A549 treated with AZD9567 at 1 μM for 4 hours (cell line): Measurements from ENCODE around the gene KCTD21. TPM values are rescaled to one million over a fixed set of nuclear protein-coding genes. Genes with fewer than 3 reads are reported as not detected.

Source experiments
- total RNA-seq: library from RNA; stranded (reverse); fragments of 200-300 nt; extraction: Qiagen RNA extraction; gene quantifications from 5 replicates; pipeline ENCODE4 v1.2.3, GENCODE V29; 2022; ENCODE audit not compliant: insufficient read depth

Gene KCTD21, protein sequence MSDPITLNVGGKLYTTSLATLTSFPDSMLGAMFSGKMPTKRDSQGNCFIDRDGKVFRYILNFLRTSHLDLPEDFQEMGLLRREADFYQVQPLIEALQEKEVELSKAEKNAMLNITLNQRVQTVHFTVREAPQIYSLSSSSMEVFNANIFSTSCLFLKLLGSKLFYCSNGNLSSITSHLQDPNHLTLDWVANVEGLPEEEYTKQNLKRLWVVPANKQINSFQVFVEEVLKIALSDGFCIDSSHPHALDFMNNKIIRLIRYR
- 8.4 to 13.4 TPM (median 8.6 TPM) in 5 replicates for total RNA-seq

DNA sequence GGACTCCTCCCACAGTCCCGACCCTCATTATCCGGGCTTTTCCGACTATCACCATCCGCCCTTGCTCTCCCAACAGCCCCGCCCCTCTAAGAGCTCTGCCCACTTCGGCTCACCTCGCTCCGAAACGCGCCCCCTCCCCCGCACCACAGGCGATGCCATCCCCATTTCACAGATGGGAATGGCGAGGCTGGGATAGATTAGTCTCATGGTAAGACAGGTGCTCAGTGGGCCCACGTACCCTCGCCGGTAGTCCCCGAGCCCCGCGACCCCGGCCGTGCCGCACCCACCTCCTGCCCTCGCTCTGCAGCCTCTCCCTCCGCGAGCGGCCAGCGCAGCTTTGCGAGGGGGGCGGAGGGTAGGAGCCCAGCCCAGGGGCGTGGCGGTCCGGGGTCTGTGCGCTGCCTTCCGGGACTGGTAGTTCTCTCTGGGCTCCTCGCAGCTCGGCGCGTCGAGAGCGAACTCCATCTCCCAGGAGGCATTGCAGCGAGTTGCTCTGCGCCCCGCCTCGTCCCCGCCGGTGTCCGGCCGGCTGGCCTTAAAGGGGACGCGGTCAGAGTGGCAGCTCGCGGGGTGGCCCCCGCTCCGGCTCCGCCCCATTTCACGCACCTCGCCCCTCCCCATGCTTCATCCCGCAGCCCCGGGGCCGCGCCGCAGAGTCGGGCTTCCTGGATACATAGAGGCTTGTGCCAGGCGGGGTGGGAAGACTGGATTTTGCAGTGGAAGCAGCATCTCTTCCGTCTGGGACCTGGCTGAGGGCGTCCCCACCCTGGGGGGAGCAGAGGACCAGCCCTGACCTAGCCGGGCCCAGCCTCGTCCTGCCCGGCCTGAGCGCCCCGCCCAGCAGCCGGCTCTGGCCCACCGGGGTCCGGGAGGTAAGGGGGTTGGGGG, at the start of gene KCTD21, which contains the start of gene USP35:
Gene KCTD21 (minus strand): TSS at position 341 of the 888 bp plus-strand sequence. CDS start 14,072 bp downstream, outside the sequence.
Gene USP35 (plus strand): TSS at position 634 of the 888 bp plus-strand sequence. CDS start 7,327 bp downstream, outside the sequence.

DNA sequence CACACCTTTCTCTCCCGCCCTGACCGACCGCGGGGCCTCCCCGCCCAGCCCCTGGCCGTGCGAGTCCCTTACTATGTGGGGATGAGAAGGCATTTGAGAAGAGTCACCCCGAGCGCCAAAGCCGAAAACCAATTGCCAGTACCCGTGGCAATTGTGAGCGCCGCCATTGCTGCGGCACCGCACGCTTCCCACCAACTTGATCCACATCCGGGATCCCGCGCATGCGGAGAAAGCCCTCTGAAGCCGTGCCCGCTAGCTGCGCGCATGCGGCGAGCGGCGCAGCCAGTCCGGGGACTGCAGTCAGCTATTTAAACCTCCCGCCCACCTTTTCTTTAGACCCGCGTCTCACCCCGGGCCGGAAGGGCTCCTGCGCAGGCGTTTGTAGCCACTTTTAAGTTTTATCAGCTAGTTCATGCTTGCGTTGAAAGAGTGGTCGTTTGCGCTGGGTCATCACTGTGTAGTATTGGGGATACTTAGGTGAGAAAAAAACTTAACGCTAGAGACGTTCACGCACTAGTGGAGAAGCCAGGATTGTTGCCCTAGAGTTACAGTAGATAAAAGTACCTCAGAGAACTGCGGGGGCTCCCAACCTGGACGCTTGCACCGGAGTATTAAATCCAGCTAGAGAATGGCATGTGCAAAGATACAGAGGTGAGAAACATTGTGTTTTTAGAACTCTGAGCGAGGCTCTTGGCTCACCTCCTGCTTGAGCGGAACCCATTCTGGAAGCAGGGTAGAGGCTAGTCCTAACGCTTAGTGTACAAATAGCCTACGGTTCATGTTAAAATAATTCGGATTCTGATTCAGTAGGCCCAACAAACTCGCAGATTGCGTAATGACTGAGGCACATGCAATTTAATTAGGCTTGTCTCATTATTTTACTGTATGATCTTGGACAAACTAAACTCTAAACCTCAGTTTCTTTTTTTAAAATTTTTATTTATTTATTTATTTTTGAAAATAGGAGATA, 48.7 kb downstream of the KCTD21 start, which contains the start of gene ALG8:
Gene ALG8 (minus strand): TSS at position 205 of the 970 bp plus-strand sequence. CDS start 38 bp downstream, at position 167.

Other genes with a start within 250 kb of the KCTD21 start
- 16.6 to 21.4 TPM (median 18.6 TPM) in 5 replicates for gene INTS4, start 194.0 kb downstream of the KCTD21 start, total RNA-seq
- 1.4 to 1.8 TPM (median 1.6 TPM) in 5 replicates for gene KCTD14, start 165.3 kb downstream of the KCTD21 start, total RNA-seq
- gene THRSP, start 124.8 kb downstream of the KCTD21 start, total RNA-seq, result not detected in 5 replicates
- gene NDUFC2, start 108.8 kb downstream of the KCTD21 start, total RNA-seq, result 212 to 258 TPM (median 252 TPM) in 5 replicates
- 54.8 to 63.2 TPM (median 58.0 TPM) in 5 replicates for gene ALG8, start 49.0 kb downstream of the KCTD21 start, total RNA-seq
- 5.6 to 7.9 TPM (median 7.4 TPM) in 5 replicates for gene USP35, start 293 bp upstream of the KCTD21 start, total RNA-seq
- 3.0 to 4.2 TPM (median 4.0 TPM) in 5 replicates for gene GAB2, start 229.2 kb upstream of the KCTD21 start, total RNA-seq